Esophagus squamous epithelium (tissue), 5 donors: ENCODE measurements around the gene CCDC28A. TPM values are rescaled to one million over a fixed set of nuclear protein-coding genes. Genes with fewer than 3 reads are reported as not detected.
"Not testable (repeated sequence)": the region's sequence is repeated elsewhere in the genome, so short reads cannot be mapped to it uniquely, and the experiment has no call there.

Experiments
- DNase-seq: peaks from one replicate; lab custom pipeline; 2025; lab: John Stamatoyannopoulos, UW
- H3K27ac ChIP-seq, 4 donors: fragments of 200-600 bp; sonication (generic); one replicate each; pipeline ENCODE4 v1.5.1; 2016 to 2019; ENCODE audit warnings: mild to moderate bottlenecking in 1 of 4
- H3K27me3 ChIP-seq, 4 donors: fragments of 200-600 bp; sonication (generic); 1 replicate in 3 of 4; 2 replicates in 1 of 4; pipeline versions ENCODE4 v1.5.1 to v1.6.0; 2017 to 2021; ENCODE audit warnings: antibody characterized with exemption in 1 of 4
- H3K36me3 ChIP-seq, 3 donors: fragments of 200-600 bp; sonication (generic); one replicate each; pipeline ENCODE4 v1.5.1; 2016 to 2019
- H3K4me1 ChIP-seq, 3 donors: fragments of 200-600 bp; sonication (generic); one replicate each; pipeline ENCODE4 v1.5.1; 2017 to 2019
- H3K4me3 ChIP-seq, 4 donors: fragments of 200-600 bp; sonication (generic); 1 replicate in 3 of 4; 2 replicates in 1 of 4; pipeline ENCODE4 v1.5.1; 2016 to 2019; ENCODE audit warnings: mild to moderate bottlenecking in 2 of 4, moderate library complexity in 1 of 4
- H3K9me3 ChIP-seq, 3 donors: fragments of 200-600 bp; sonication (generic); one replicate each; pipeline ENCODE4 v1.5.1; 2016 to 2019
- POLR2A ChIP-seq, 4 donors: fragments of 450-650 bp; IDR thresholded peaks; one replicate each; pipeline ENCODE4 v1.6.1; 2017; ENCODE audit warnings: antibody characterized with exemption in 4 of 4, mild to moderate bottlenecking in 4 of 4, moderate library complexity in 3 of 4
- WGBS, 2 donors: methylation state at CpG; one replicate each; pipeline ENCODE4 v1.1.5; 2018; 5-methylcytosine and 5-hydroxymethylcytosine counted together
- intact Hi-C: fragments of 100-400 bp; cut with DNase I; formaldehyde crosslinking; loops from one replicate; pipeline ENCODE4 v1.15.0; 2022
- total RNA-seq, 4 donors: library from RNA; depleted of rRNA; stranded (reverse); fragments of >200 nt; gene quantifications; one replicate each; pipeline ENCODE4 v1.1.0, GENCODE V29; 2016
- TF ChIP-seq, protein P1 (sequence below), 6 experiments: fragments of 450-650 bp in 4 of 6; fragments of 200-600 bp in 2 of 6; sonication (generic) in 2 of 6; IDR thresholded peaks; one replicate each; pipeline ENCODE4 v1.5.1; 2016 to 2019; ENCODE audit warnings: antibody characterized with exemption in 6 of 6, mild to moderate bottlenecking in 4 of 6, moderate library complexity in 4 of 6
- donor health status: DM: yes; HTN: yes; CAD: no.

The CCDC28A gene
- total RNA-seq, 4 donors from 2014 or later = 3.9 to 18.9 (median 9.5) TPM

DNA sequence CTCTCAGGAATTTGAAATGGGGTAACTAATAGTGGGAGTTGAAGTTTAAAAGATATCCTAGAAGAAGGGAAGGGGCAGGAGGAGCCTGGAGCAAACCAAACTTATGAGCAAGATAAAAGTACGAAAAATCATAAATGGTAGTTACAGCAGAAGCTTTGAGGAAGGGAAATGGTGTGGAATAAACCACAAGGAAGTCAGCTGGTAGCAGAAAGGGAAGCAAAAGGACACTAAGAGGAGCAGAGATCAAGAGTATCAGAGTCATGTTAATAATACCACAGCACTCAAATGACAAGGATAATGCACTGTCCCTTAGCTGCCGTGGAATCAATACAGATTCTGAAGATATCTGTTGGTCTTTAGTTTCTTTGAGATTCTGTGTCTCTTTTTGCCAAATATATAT lies 44.9 kb upstream of the CCDC28A start:
- no peaks in the 10 kb centered on the region for H3K36me3 ChIP-seq
- no peaks in the 10 kb centered on the region for H3K9me3 ChIP-seq
- H3K27me3 ChIP-seq = no peaks in the 10 kb centered on the region
- no peak overlapping the region for H3K4me3 ChIP-seq
- WGBS, 2 donors = 62 to 79% methylated on average over 2 of the region's 2 CpGs
- H3K4me1 ChIP-seq = no peaks in the 10 kb centered on the region
- no peak overlapping the region for H3K27ac ChIP-seq
- intact Hi-C loops = no loop called here
- TF ChIP-seq, protein P1, sequence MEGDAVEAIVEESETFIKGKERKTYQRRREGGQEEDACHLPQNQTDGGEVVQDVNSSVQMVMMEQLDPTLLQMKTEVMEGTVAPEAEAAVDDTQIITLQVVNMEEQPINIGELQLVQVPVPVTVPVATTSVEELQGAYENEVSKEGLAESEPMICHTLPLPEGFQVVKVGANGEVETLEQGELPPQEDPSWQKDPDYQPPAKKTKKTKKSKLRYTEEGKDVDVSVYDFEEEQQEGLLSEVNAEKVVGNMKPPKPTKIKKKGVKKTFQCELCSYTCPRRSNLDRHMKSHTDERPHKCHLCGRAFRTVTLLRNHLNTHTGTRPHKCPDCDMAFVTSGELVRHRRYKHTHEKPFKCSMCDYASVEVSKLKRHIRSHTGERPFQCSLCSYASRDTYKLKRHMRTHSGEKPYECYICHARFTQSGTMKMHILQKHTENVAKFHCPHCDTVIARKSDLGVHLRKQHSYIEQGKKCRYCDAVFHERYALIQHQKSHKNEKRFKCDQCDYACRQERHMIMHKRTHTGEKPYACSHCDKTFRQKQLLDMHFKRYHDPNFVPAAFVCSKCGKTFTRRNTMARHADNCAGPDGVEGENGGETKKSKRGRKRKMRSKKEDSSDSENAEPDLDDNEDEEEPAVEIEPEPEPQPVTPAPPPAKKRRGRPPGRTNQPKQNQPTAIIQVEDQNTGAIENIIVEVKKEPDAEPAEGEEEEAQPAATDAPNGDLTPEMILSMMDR (IDR thresholded peaks at IDR 0.05) = no peak
- no peak for TF ChIP-seq POLR2A (IDR thresholded peaks at IDR 0.05)
- DNase-seq = no peak

DNA sequence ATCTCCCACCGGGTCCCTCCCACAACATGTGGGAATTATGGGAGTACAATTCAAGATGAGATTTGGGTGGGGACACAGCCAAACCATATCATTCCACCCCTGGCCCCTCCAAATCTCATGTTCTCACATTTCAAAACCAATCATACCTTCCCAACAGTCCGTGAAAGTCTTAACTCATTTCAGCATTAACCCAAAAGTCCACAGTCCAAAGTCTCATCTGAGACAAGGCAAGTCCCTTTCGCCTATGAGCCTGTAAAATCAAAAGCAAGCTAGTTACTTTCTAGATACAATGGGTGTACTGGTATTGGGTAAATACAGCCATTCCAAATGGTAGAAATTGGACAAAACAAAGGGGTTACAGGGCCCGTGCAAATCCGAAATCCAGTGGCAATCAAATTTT lies 43.5 kb upstream of the CCDC28A start:
- H3K27ac ChIP-seq, intact Hi-C loops, DNase-seq, H3K4me3 ChIP-seq, H3K9me3 ChIP-seq, H3K27me3 ChIP-seq, H3K36me3 ChIP-seq, H3K4me1 ChIP-seq: not testable (repeated sequence)
- WGBS, 2 donors = 76 to 93% methylated on average over 4 to 5 of the region's 5 CpGs

DNA sequence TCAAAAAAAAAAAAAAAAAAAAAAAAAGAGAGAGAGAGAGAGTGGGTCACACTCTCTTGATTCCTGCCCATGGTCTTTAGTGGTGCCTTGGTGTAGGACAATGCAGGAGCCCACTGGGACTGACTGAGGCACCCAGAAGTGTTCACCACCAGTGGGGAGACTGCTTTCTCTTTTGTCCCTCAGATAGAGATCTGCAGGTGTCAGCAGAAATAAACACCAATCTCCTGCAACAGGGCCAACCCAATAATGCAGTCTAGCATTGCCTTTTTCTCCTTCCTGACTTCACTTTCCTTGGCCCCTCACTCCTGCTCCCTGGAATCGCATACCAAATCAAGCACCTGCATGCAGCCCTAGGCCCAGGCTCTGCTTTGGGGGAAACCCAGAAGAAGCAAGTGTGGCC lies 39.0 kb upstream of the CCDC28A start:
- intact Hi-C loops = no loop called here
- Histone ChIP-seq H3K4me1 (no peaks in the 10 kb centered on the region), H3K36me3 (no peaks in the 10 kb centered on the region), H3K27ac (no peak overlapping the region), H3K27me3 (no peaks in the 10 kb centered on the region), H3K4me3 (no peak overlapping the region), H3K9me3 (no peaks in the 10 kb centered on the region)
- WGBS, 2 donors = no CpG with 5 or more reads among the region's 1 CpG
- no peak for TF ChIP-seq POLR2A (IDR thresholded peaks at IDR 0.05)
- TF ChIP-seq, protein P1 (IDR thresholded peaks at IDR 0.05) = no peak
- DNase-seq = no peak

DNA sequence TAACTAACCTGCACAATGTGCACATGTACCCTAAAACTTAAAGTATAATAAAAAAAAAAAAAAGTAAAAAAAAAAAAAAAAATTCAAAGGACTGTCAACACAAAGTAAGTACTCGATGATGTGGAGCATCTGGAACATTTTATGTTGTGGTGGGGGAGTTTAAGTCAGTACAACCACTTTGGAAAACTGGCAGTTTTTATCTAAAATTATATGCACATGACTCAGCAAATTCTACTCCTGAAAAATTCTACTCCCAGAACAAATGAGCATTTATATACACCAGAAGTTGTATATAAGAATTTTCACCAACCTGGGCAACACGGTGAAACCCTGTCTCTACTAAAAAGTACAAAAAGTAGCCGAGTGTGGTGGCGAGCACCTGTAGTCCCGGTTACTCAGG lies 36.9 kb upstream of the CCDC28A start:
- Histone ChIP-seq H3K27me3 (no peaks in the 10 kb centered on the region), H3K27ac (no peak overlapping the region), H3K36me3 (no peaks in the 10 kb centered on the region), H3K9me3 (no peaks in the 10 kb centered on the region), H3K4me1 (no peaks in the 10 kb centered on the region), H3K4me3 (no peak overlapping the region)
- intact Hi-C loops = no loop called here
- TF ChIP-seq POLR2A (IDR thresholded peaks at IDR 0.05) = no peak
- TF ChIP-seq, protein P1 (IDR thresholded peaks at IDR 0.05) = no peak
- no peak for DNase-seq
- 84 to 89% methylated on average over 5 of the region's 5 CpGs for WGBS, 2 donors

DNA sequence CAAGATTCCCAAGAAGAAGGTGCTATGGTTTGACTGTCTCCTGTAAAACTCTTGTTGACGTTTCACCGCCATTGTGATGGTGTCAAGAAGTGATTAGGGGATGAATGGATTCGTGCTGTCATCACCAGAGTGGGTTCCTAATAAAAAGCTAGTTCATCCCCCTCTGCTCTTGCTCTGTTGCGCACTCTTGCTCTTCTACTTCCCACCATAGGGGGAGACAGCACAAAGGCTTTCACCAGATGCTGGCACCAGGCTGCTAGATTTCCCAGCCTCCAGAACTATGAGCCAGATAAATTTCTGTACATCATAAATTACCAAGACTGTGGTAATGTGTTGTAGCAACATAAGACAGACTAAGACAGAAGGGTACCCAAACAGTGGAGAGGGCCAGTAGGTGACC lies 21.6 kb upstream of the CCDC28A start:
- Histone ChIP-seq H3K27ac (no peak overlapping the region), H3K9me3 (no peaks in the 10 kb centered on the region), H3K4me3 (no peak overlapping the region), H3K36me3 (no peaks in the 10 kb centered on the region), H3K27me3 (no peaks in the 10 kb centered on the region), H3K4me1 (no peaks in the 10 kb centered on the region)
- intact Hi-C loops = no loop called here
- 94 to 95% methylated on average over 4 of the region's 4 CpGs for WGBS, 2 donors
- no peak for DNase-seq
- no peak for TF ChIP-seq POLR2A (IDR thresholded peaks at IDR 0.05)
- TF ChIP-seq, protein P1 (IDR thresholded peaks at IDR 0.05) = no peak

GRCh38 chr6:138757136-138757535 lies 16.4 kb upstream of the CCDC28A start:
- H3K27me3 ChIP-seq = no peaks in the 10 kb centered on the region
- no peak overlapping the region for H3K27ac ChIP-seq
- TF ChIP-seq, protein P1 (IDR thresholded peaks at IDR 0.05) = no peak
- no peak for TF ChIP-seq POLR2A (IDR thresholded peaks at IDR 0.05)
- no peaks in the 10 kb centered on the region for H3K9me3 ChIP-seq
- H3K4me3 ChIP-seq = no peak overlapping the region
- no peaks in the 10 kb centered on the region for H3K4me1 ChIP-seq
- WGBS, 2 donors = 64 to 71% methylated on average over 4 of the region's 4 CpGs
- DNase-seq = no peak
- no peaks in the 10 kb centered on the region for H3K36me3 ChIP-seq
- intact Hi-C loops = no loop called here
